ENCODE results near the gene TKT.

- TF ChIP-seq SIN3A (IDR thresholded peaks at IDR 0.05; ENCODE audit: borderline replicate concordance, insufficient read depth, low read length), result no peak
- TF ChIP-seq POLR2AphosphoS5 (IDR thresholded peaks at IDR 0.05; ENCODE audit: low read depth, low read length), result no peak
- TF ChIP-seq, protein P1, sequence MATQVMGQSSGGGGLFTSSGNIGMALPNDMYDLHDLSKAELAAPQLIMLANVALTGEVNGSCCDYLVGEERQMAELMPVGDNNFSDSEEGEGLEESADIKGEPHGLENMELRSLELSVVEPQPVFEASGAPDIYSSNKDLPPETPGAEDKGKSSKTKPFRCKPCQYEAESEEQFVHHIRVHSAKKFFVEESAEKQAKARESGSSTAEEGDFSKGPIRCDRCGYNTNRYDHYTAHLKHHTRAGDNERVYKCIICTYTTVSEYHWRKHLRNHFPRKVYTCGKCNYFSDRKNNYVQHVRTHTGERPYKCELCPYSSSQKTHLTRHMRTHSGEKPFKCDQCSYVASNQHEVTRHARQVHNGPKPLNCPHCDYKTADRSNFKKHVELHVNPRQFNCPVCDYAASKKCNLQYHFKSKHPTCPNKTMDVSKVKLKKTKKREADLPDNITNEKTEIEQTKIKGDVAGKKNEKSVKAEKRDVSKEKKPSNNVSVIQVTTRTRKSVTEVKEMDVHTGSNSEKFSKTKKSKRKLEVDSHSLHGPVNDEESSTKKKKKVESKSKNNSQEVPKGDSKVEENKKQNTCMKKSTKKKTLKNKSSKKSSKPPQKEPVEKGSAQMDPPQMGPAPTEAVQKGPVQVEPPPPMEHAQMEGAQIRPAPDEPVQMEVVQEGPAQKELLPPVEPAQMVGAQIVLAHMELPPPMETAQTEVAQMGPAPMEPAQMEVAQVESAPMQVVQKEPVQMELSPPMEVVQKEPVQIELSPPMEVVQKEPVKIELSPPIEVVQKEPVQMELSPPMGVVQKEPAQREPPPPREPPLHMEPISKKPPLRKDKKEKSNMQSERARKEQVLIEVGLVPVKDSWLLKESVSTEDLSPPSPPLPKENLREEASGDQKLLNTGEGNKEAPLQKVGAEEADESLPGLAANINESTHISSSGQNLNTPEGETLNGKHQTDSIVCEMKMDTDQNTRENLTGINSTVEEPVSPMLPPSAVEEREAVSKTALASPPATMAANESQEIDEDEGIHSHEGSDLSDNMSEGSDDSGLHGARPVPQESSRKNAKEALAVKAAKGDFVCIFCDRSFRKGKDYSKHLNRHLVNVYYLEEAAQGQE (IDR thresholded peaks at IDR 0.05; ENCODE audit: insufficient read depth in 1 of 2, low read depth in 2 of 2, low read length in 2 of 2), result no peak
- TF ChIP-seq TAF1 (IDR thresholded peaks at IDR 0.05; ENCODE audit: borderline replicate concordance, insufficient read depth, low read length), result no peak
Measured at GRCh38 chr3:53223025-53223424, 32.8 kb downstream of the TKT start.
